Frontal cortex (tissue), 1 donor: ENCODE results near the gene SNX10. TPM values are rescaled to one million over a fixed set of nuclear protein-coding genes. Genes with fewer than 3 reads are reported as not detected.

ENCODE experiments used
- total RNA-seq: library from RNA; depleted of rRNA; stranded (reverse); fragments of >200 nt; gene quantifications from one replicate; pipeline ENCODE4 v1.2.3, GENCODE V29; 2014

SNX10 gene
- total RNA-seq, 1 donor from 2014 or later: 37.1 TPM

Other genes with a start within 250 kb of the SNX10 start
- 9.8 TPM for gene NFE2L3, start 139.7 kb upstream of the SNX10 start, total RNA-seq
- gene HNRNPA2B1, start 91.1 kb upstream of the SNX10 start, total RNA-seq: 135 TPM
- 183 TPM for gene CBX3, start 90.1 kb upstream of the SNX10 start, total RNA-seq